Right lobe of liver (tissue), 4 donors: Measurements from ENCODE around the gene HIP1.

Experiments used
- CTCF ChIP-seq, 4 donors: fragments of 200-600 bp in 3 of 4; fragments of 450-650 bp in 1 of 4; IDR thresholded peaks; one replicate each; pipeline versions ENCODE4 v1.5.1 to v1.8.0; 2016 to 2022; ENCODE audit warnings: antibody characterized with exemption in 4 of 4, mild to moderate bottlenecking in 2 of 4
- POLR2A ChIP-seq: fragments of 450-650 bp; IDR thresholded peaks from one replicate; pipeline ENCODE4 v1.6.1; 2017; ENCODE audit warnings: antibody characterized with exemption, mild to moderate bottlenecking
- donor health status: DM: no; HTN: no; CAD: no.
- donor health status: DM: no; HTN: no; CAD: no.
- donor health status: DM: no; HTN: yes; CAD: no.

- TF ChIP-seq CTCF (IDR thresholded peaks at IDR 0.05) (no peak), POLR2A (no peak)
Observed at GRCh38 chr7:75722373-75722772, 16.4 kb downstream of the HIP1 start.
